Upper lobe of right lung (tissue), 1 donor: ENCODE results near the gene ARHGEF10L. TPM values are rescaled to one million over a fixed set of nuclear protein-coding genes. Genes with fewer than 3 reads are reported as not detected.

Experiments
- ATAC-seq: fragments of 200-7000 bp; cut with Tn5 transposase; one replicate; pipeline ENCODE4 v1.9.1; 2020; ENCODE audit warnings: mild to moderate bottlenecking, moderate library complexity
- DNase-seq: peaks from one replicate; pipeline ENCODE4 v3.0.0-alpha.2; 2020
- H3K27ac ChIP-seq: fragments of 200-600 bp; one replicate; pipeline ENCODE4 v1.8.0; 2022
- H3K27me3 ChIP-seq: fragments of 200-600 bp; one replicate; pipeline ENCODE4 v1.8.0; 2022; ENCODE audit warnings: mild to moderate bottlenecking
- H3K36me3 ChIP-seq: fragments of 200-600 bp; one replicate; pipeline ENCODE4 v1.8.0; 2022
- H3K4me1 ChIP-seq: fragments of 200-600 bp; one replicate; pipeline ENCODE4 v1.8.0; 2022
- H3K4me3 ChIP-seq: fragments of 200-600 bp; one replicate; pipeline ENCODE4 v1.8.0; 2022; ENCODE audit warnings: mild to moderate bottlenecking
- H3K9me3 ChIP-seq: fragments of 200-600 bp; one replicate; pipeline ENCODE4 v1.8.0; 2022
- intact Hi-C: fragments of 100-400 bp; cut with DNase I; formaldehyde crosslinking; loops from one replicate; pipeline ENCODE4 v1.11.0; 2022
- total RNA-seq: library from RNA; stranded (reverse); fragmentation: NEBNext Ultra II Directional; extraction: Animal tissue kit (Norgen Biotek cat#: 25700); gene quantifications from one replicate; pipeline ENCODE4 v1.2.1, GENCODE V29; 2021
- TF ChIP-seq, protein P1 (sequence below): fragments of 200-600 bp; IDR thresholded peaks from one replicate; pipeline ENCODE4 v1.8.0; 2022; ENCODE audit warnings: antibody characterized with exemption
- donor health status: DM: no; HTN: yes; CAD: no; lungs with severe emphysema.

Gene ARHGEF10L
- total RNA-seq, 1 donor from 2014 or later: 34.1 TPM

DNA sequence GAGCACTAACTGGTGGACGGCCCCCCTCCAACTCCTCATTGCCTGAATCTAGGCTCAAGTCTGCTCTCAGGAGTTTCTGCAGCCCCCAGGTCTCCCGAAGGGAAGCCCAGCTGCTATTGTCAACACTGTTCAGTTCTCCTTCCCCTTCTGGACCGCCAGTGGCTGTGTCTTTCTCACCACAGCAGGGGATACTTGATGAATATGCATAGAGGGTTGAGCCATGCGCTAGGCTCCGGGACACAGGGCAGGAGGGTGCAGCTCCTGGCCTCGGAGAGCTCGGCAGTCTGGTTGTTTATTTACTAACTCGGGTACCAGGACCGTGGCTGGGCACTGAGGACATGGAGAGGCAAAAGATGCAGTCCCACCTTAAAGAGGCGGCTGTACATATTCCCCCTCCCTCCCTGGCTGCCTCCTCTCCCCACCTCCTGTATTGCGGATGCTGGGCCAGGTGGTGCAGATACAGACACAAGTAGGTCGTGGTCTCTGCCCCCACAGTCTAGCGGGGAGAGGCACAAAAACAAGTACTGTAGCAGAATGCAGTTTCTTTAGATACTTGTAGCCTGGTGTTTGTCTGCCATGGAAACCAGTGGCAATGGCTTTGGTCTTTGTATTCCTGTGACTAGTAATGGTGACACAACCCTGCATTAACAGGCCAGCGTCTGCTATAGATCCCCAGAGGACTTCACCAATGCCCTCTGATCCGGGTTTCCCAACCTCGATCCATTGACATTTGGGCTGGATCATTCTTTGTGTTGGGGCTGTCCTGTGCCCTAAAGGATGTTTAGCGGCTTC, 26.2 kb downstream of the ARHGEF10L start:
- peaks cover 53% of the 10 kb centered on the region for H3K4me1 ChIP-seq

DNA sequence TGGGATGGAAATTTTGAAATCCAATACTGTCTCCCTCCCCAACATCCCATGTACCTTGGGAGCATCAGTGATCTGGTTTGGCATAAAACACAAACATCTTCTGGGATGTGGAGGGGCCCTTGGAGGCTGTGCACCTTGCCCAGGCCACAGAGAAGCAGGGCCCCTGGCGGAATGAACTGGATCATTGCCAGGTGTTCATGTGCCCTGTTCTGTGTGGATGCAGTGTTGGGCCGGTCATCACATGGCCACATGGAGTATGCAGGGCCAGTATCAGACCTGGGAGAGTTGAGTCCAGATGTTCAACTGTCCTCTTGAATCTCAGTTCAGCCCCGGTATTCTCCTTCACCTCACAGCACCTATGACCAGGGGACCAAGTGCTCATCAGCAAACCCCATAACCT, 26.9 kb downstream of the ARHGEF10L start:
- TF ChIP-seq, protein P1, sequence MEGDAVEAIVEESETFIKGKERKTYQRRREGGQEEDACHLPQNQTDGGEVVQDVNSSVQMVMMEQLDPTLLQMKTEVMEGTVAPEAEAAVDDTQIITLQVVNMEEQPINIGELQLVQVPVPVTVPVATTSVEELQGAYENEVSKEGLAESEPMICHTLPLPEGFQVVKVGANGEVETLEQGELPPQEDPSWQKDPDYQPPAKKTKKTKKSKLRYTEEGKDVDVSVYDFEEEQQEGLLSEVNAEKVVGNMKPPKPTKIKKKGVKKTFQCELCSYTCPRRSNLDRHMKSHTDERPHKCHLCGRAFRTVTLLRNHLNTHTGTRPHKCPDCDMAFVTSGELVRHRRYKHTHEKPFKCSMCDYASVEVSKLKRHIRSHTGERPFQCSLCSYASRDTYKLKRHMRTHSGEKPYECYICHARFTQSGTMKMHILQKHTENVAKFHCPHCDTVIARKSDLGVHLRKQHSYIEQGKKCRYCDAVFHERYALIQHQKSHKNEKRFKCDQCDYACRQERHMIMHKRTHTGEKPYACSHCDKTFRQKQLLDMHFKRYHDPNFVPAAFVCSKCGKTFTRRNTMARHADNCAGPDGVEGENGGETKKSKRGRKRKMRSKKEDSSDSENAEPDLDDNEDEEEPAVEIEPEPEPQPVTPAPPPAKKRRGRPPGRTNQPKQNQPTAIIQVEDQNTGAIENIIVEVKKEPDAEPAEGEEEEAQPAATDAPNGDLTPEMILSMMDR: no peak
- Histone ChIP-seq H3K36me3 (no peaks in the 10 kb centered on the region), H3K9me3 (no peaks in the 10 kb centered on the region), H3K4me3 (no peak overlapping the region), H3K27me3 (no peaks in the 10 kb centered on the region), H3K27ac (no peak overlapping the region), H3K4me1 (peaks cover 50% of the 10 kb centered on the region)
- no peak for ATAC-seq
- intact Hi-C loops: no loop called here
- DNase-seq: no peak

More for the DNA sequence above, 26.2 kb downstream of the ARHGEF10L start:
- no peak for DNase-seq
- H3K9me3 ChIP-seq: no peaks in the 10 kb centered on the region
- intact Hi-C loops: no loop called here
- H3K27ac ChIP-seq: no peak overlapping the region
- H3K4me3 ChIP-seq: no peak overlapping the region
- no peaks in the 10 kb centered on the region for H3K36me3 ChIP-seq
- no peak for ATAC-seq
- no peaks in the 10 kb centered on the region for H3K27me3 ChIP-seq
- TF ChIP-seq, protein P1: no peak

DNA sequence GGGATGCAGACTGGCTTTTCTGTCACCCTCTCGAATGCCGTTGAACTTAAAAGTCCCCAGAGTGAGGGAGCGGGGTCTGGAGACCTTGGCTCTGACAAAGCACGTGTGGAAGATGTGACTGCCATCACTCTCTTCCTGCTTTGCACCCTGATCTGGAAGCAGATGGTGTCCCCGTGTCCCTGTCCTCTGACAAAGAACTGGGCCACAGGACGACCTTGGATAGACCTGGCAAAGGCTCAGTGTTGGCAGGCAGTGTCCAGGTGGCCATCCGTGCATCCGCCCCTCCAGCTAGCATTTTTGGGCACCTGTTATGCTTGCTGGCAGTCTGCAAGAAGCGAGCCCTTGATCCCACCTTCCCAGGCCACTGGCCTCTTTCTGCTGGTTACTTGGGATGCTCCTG, 27.4 kb downstream of the ARHGEF10L start:
- ATAC-seq: no peak
- Histone ChIP-seq H3K4me3 (no peak overlapping the region), H3K4me1 (peaks cover 47% of the 10 kb centered on the region), H3K27me3 (no peaks in the 10 kb centered on the region), H3K36me3 (no peaks in the 10 kb centered on the region), H3K9me3 (no peaks in the 10 kb centered on the region), H3K27ac (peak overlapping the region; percentile 63)
- no peak for DNase-seq
- intact Hi-C loops: no loop called here
- TF ChIP-seq, protein P1: no peak

DNA sequence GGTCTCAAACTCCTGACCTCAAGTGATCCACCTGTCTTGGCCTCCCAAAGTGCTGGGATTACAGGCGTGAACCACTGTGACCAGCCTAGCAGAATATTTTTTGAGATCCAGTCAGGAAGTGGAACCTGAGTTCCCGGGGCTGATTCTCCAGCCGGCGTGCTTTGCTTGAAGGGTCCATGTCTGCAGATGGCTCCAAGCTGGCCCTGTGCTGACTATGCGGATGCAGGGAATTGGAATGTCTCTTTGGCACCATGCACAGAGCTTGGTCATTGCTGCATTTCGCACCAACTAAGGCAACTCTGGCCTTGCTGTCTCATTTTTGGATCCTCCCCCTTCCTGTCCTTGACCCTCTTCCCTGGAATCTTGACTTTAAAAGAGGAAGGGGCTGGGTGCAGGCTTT, 28.1 kb downstream of the ARHGEF10L start:
- H3K27me3 ChIP-seq: no peaks in the 10 kb centered on the region
- H3K36me3 ChIP-seq: no peaks in the 10 kb centered on the region
- H3K4me1 ChIP-seq: peaks cover 42% of the 10 kb centered on the region
- intact Hi-C loops: no loop called here
- H3K4me3 ChIP-seq: no peak overlapping the region
- DNase-seq (no peak), ATAC-seq (no peak)
- TF ChIP-seq, protein P1: no peak
- H3K27ac ChIP-seq: peak overlapping the region; percentile 85
- no peaks in the 10 kb centered on the region for H3K9me3 ChIP-seq

DNA sequence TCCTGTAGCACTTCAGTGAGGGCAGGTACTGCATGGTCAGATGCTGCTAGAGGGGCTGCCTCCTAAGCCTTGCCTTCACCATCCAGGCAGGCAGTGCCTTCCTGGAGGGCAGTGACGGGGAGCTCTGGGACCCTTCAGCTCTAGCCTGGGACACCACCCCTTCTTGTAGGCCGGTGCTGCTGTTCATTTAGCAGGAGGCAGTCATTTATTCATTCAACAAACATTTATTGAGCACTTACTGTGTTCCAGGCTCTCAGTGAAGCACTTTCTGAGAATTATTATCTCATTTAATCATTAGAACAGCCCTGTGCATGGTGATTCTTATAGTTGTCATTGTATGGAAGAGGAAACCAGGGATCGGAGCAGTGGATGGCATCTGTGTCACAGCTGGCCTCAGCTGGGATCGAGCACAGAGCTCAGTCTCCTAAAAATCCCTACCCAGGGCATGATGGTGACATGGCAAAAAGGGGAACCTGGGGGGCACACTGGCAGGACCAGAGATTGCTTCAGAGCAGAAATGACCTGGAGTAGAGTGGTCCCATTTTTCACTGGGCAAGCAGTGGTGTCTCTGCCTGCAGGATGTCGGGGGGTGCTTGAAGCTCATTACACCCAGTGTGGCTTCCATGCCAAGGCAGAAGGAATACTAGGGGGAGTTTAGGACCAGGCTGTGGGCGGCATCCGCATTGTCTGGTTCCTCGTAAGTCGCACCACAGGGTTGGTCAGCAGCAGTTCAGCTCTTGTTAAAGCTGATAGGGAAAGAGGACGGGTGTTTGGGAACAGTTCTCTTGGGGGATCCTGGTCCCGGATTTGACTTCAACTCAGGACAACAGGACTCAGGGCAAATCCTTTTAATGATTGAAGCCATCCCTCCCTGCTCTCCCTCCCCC, 28.8 kb downstream of the ARHGEF10L start:
- intact Hi-C loops: no loop called here
- DNase-seq (no peak), ATAC-seq (no peak)
- no peaks in the 10 kb centered on the region for H3K9me3 ChIP-seq
- peak overlapping the region; percentile 85 for H3K27ac ChIP-seq
- H3K36me3 ChIP-seq: no peaks in the 10 kb centered on the region
- peaks cover 42% of the 10 kb centered on the region for H3K4me1 ChIP-seq
- TF ChIP-seq, protein P1: no peak
- no peak overlapping the region for H3K4me3 ChIP-seq
- H3K27me3 ChIP-seq: no peaks in the 10 kb centered on the region
